HG02678 (cell line): Measurements from ENCODE around the gene KCNH1.

ENCODE experiments used
- ATAC-seq: cut with Tn5 transposase; IDR thresholded peaks from one replicate; pipeline ENCODE4 v1.9.1; 2021; ENCODE audit warnings: mild to moderate bottlenecking, moderate library complexity; ENCODE audit not compliant: unreplicated experiment

The KCNH1 gene

DNA sequence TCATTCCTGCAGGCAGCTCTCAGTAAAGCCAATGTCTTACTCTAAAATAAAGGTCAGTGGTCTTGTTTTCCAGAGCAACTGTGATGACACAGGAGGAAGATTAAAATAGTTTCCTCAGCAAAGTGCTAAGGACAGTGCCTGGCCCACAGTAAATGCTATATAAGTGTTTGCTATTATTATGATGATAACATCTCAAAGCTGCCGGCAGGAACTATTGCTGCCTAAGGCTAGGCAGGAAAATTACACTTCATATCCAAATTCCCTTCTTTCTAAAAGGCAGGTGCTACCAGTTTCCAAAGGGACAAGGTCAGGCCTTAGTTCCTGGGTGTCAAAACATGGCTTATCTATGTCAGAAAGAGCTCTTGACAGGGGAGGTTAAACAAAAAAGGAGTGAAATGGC, 403.9 kb downstream of the KCNH1 start:
- no peak for ATAC-seq

GRCh38 chr1:210728437-210729149, 405.4 kb downstream of the KCNH1 start:
- no peak for ATAC-seq

GRCh38 chr1:210727709-210728108, 406.2 kb downstream of the KCNH1 start:
- no peak for ATAC-seq

GRCh38 chr1:210726621-210727020, 407.3 kb downstream of the KCNH1 start:
- no peak for ATAC-seq

DNA sequence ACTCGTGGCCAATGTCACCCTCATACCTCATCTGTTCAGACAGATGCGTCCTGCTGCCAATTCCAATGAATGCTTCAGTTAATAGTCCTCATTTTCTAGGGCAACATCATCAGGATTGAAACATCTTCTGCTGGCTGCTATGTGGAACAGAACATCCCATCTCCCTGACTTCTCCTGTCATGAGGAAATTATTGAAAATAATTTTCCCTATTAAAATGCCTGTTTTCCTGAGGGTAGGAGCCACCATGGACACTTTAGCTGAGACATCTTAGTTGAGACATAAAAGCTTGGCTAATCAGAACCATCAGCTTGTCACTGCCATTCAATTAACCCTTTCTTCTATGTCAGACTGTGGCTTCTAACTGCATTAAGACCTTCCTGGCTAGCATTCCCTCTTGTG, 409.2 kb downstream of the KCNH1 start:
- ATAC-seq = no peak

DNA sequence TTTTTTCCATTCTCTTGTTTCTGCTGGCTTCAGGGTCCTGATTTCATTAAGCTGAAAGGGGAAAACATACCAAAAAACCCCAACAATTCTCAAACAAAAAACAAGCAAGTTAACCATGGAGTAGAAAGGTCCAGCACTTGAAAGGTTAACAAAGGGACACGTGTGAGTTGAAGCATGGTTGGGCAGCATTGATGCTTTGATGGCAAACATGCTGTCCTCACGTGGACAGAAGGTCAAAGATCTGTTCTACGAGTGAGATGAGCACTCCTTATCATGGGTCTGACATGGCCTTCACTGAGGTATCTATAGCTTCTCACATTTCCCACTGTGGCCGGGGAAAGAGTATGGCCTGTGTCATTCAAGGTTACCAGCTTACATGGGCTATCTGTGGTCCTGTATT, 410.3 kb downstream of the KCNH1 start:
- no peak for ATAC-seq

DNA sequence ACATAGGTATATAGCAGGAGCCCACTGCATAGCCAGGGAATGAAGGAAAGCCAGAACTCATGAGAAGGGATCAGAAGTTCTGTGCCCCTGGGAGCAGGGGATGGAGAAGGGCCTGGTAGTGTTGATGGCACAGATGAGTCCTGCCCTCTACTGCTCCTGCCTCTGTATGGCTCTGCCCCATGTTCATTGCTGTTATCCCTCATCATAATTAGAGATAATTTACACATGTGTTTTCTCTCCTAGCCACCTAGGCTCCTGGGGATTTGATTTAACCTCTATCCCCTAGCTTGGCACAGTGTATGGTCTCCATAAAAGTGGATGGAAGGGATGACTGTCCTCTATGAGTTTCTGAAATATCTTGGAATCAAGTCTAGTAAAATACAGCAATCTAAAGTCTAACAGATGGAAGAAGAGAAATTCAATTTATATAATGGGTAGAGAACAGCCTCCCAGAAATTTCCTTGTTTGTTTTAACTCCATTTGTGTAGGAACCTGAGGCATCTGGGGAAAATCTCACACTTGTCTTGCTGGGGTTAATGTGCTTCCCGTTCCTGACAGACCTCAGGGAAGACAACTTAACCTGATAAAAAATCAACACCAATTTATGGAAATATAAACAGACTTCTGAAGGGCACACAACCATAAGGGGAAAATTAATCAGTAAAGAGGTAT, 411.4 kb downstream of the KCNH1 start:
- ATAC-seq = no peak

DNA sequence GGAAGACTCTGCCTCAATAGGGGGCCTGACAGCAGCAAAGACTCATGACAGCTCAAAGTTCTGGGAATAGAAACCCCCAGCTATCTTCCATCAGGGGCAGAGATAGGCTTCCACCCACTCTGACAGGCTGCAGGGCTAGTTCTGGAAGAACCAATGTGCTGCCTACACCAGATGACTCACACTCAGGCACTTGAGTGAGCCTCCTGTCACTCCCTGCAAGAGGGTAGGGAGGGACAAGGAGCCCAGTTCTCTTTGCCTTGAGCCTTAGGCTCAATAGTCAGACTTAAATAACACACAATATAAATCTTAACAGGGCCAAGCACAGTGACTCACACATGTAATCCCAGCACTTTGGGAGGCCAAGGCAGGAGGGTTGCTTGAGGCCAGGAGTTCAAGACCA, 418.9 kb downstream of the KCNH1 start:
- no peak for ATAC-seq

DNA sequence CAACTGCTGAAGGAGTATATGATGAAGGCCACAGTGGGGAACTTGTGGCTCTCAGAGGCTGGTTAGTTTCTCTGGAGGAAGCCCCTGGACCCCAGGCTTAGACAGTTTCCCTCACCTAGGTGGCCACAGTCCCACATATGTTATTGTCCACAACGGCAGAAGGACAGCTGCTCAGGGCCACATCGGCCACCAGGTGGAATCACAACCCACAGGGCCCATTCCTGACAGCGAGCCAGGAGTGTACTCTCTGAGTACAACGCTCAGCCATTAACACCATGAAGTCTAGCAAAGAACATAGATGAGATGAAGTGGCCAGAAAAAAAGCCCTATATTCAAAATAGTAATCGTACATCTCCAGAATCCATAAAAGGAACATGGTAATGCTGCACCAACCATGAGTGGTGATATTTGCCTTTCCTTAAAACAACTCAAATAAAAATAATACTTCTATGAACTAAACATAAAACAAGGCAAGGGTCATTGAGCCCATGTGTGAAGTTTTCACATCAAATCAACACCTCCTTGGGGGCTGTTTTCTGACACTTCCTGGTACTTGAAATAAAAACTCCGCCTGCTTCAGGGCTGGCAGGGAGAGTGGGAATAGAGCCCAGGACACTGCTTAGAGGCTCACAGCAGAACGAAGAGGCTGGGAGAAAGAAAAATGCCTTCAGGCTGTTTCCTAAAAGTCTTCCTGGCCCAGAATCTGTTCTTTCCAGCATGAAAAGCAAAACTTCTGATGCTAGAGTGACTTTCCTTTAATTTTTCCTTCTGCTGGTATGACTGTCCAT, 421.9 kb downstream of the KCNH1 start:
- no peak for ATAC-seq

DNA sequence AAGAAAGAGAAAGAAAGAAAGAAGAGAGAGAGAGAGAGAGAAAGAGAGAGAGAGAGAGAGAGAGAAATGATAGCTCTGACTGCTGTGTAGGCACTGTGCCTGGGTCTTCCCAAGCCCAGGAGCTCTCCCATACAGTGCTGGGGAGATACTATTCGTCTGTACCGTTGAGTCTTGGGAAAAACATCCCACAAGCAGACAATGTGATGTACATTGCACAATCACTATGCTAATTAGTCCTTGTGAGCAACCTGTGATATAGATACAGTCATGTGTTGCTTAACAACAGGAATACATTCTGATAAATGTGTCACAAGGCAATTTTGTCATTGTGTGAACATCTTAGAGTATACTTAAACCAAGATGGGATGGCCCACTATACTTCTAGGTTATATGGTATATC, 424.2 kb downstream of the KCNH1 start:
- ATAC-seq = no peak

GRCh38 chr1:210707300-210708240, 426.4 kb downstream of the KCNH1 start:
- ATAC-seq = no peak

- ATAC-seq = no peak
These were observed 427.7 kb downstream of the KCNH1 start for GRCh38 chr1:210706246-210706645.

DNA sequence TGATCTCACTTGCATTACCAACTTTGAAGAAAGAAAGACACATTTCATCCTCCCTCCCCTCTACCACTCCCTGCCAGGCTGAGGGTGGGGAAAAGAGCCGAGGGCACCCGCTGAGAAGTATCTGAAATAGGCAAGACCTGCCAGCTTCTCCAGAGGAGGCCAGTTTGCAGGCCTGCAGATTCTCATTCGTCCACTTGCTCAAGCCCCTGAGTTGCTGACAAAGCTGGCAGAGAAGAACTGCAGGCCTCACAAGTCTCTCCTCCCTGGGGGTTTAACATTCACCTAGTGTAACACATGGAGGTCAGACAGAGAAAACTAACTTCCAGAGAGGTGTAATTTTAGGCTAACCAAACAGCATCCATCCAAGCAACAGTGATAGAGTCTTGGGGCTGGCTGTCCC, 428.9 kb downstream of the KCNH1 start:
- no peak for ATAC-seq

- no peak for ATAC-seq
These were observed 430.4 kb downstream of the KCNH1 start for GRCh38 chr1:210703593-210703992.

GRCh38 chr1:210702506-210702905, 431.4 kb downstream of the KCNH1 start:
- no peak for ATAC-seq

DNA sequence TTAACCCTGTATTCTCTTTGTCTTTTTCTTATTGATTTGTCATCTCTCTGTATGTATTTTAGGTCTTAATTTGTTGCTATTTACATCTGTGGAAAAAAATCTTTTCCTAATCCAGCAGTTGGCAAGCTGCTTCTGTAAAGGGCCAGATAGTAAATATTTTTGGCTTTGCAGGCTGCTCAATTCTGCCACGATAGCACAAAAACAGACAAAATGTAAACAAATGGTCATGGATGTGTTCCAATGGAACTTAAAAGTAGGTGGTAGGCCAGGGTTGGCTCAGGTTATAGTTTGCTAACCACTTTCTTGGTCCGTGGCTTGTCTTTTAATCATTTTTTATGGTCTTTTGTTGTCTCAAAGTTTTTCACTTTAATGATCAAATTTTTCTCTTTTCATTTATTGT, 433.4 kb downstream of the KCNH1 start:
- ATAC-seq = no peak

GRCh38 chr1:210700083-210700482, 433.9 kb downstream of the KCNH1 start:
- ATAC-seq = no peak

- ATAC-seq = no peak
These were observed 435.3 kb downstream of the KCNH1 start for GRCh38 chr1:210698661-210699060.

GRCh38 chr1:210697185-210697584, 436.8 kb downstream of the KCNH1 start:
- ATAC-seq = peak; percentile 3

- ATAC-seq = peak; percentile 96
These were observed 437.2 kb downstream of the KCNH1 start for GRCh38 chr1:210696709-210697108.

- no peak for ATAC-seq
These were observed 438.9 kb downstream of the KCNH1 start for GRCh38 chr1:210695026-210695425.
